ENCODE data around the gene KRTAP3-3. TPM values are rescaled to one million over a fixed set of nuclear protein-coding genes. Genes with fewer than 3 reads are reported as not detected.

The KRTAP3-3 gene
- total and polyA plus RNA-seq, 2 experiments from 2014 or later, result not detected

- no peak for TF ChIP-seq CTCF (conservative IDR thresholded peaks at IDR 0.05; ENCODE audit: low read depth in 2 of 2)
- no peak for TF ChIP-seq JUNB (IDR thresholded peaks at IDR 0.05; ENCODE audit: unreplicated experiment)
- TF ChIP-seq ZNF331 (CRISPR knock-in tag; IDR thresholded peaks at IDR 0.05; ENCODE audit: low read depth), result no peak
- TF ChIP-seq EZH2 (IDR thresholded peaks at IDR 0.05; ENCODE audit: low read depth, unreplicated experiment), result no peak
- no peak for TF ChIP-seq EZH2phosphoT487 (IDR thresholded peaks at IDR 0.05; ENCODE audit: unreplicated experiment)
- no peak for TF ChIP-seq ZNF114 (CRISPR knock-in tag; IDR thresholded peaks at IDR 0.05)
These were observed 10.4 kb upstream of the KRTAP3-3 start (continued) for GRCh38 chr17:41004397-41004796.

- no peak for ATAC-seq
- Histone ChIP-seq H3K4me2 (no peak overlapping the region), H3K4me3 (no peak overlapping the region), H3K36me3 (ENCODE audit: insufficient read depth) (no peaks in the 10 kb centered on the region), H4K20me1 (replicated peaks; ENCODE audit: insufficient read depth) (no peaks in the 10 kb centered on the region), H3K9me2 (ENCODE audit: insufficient read depth) (no peaks in the 10 kb centered on the region), H2AFZ (no peak overlapping the region), H3K27ac (ENCODE audit: low read depth) (no peak overlapping the region), H3F3A (replicated peaks; ENCODE audit: low read depth) (no peaks in the 10 kb centered on the region), H3K79me2 (replicated peaks; ENCODE audit: insufficient read depth) (no peaks in the 10 kb centered on the region), H3K27me3 (ENCODE audit: insufficient read depth) (no peaks in the 10 kb centered on the region), H3K4me1 (ENCODE audit: insufficient read depth) (peaks cover 4% of the 10 kb centered on the region; the same call in 1 of the 2 replicates)
- H3K9me3 Mint-ChIP-seq, result no peaks in the 10 kb centered on the region
- peaks cover 1% of the 10 kb centered on the region for H3K27me3 Mint-ChIP-seq (ENCODE audit: insufficient read depth, low read depth, poor library complexity)
- peaks cover 3% of the 10 kb centered on the region; the same call in 2 of the 3 replicates for H3K4me1 Mint-ChIP-seq
- DNase-seq (ENCODE audit: low spot score), result no peak
- H3K27ac Mint-ChIP-seq, result no peak overlapping the region
- no peak overlapping the region for H3K4me3 Mint-ChIP-seq
- H3K36me3 Mint-ChIP-seq (ENCODE audit: low read depth), result no peaks in the 10 kb centered on the region
- TF ChIP-seq JUNB (IDR thresholded peaks at IDR 0.05; ENCODE audit: unreplicated experiment) (no peak), CTCF (conservative IDR thresholded peaks at IDR 0.05; ENCODE audit: low read depth in 2 of 2) (no peak), ETS1 (IDR thresholded peaks at IDR 0.05) (no peak), POLR2AphosphoS5 (IDR thresholded peaks at IDR 0.05; ENCODE audit: low read depth) (no peak), EZH2 (IDR thresholded peaks at IDR 0.05; ENCODE audit: low read depth, unreplicated experiment) (no peak)
These were observed 10.0 kb upstream of the KRTAP3-3 start for GRCh38 chr17:41003926-41004325.

- ATAC-seq (no peak), DNase-seq (ENCODE audit: low spot score) (no peak)
- H2AFZ ChIP-seq, result no peak overlapping the region
- H3K27me3 ChIP-seq (ENCODE audit: insufficient read depth), result no peaks in the 10 kb centered on the region
- H3K9me3 Mint-ChIP-seq, result no peaks in the 10 kb centered on the region
- no peaks in the 10 kb centered on the region for H3K79me2 ChIP-seq (replicated peaks; ENCODE audit: insufficient read depth)
- H3K27me3 Mint-ChIP-seq (ENCODE audit: insufficient read depth, low read depth, poor library complexity), result no peaks in the 10 kb centered on the region
- no peaks in the 10 kb centered on the region for H3K9me2 ChIP-seq (ENCODE audit: insufficient read depth)
- H3F3A ChIP-seq (replicated peaks; ENCODE audit: low read depth), result no peaks in the 10 kb centered on the region
- H3K4me2 ChIP-seq, result no peak overlapping the region
- no peak overlapping the region for H3K27ac ChIP-seq (ENCODE audit: low read depth)
- no peaks in the 10 kb centered on the region for H3K36me3 ChIP-seq (ENCODE audit: insufficient read depth)
- no peak overlapping the region for H3K4me3 ChIP-seq
- no peak overlapping the region for H3K4me3 Mint-ChIP-seq
- H3K4me1 ChIP-seq (ENCODE audit: insufficient read depth), result no peaks in the 10 kb centered on the region
- H3K27ac Mint-ChIP-seq, result no peak overlapping the region
- no peaks in the 10 kb centered on the region for H4K20me1 ChIP-seq (replicated peaks; ENCODE audit: insufficient read depth)
- H3K36me3 Mint-ChIP-seq (ENCODE audit: low read depth), result no peaks in the 10 kb centered on the region
- H3K4me1 Mint-ChIP-seq, result no peaks in the 10 kb centered on the region
- TF ChIP-seq ETS1 (IDR thresholded peaks at IDR 0.05), result no peak
- no peak for TF ChIP-seq ZNF114 (CRISPR knock-in tag; IDR thresholded peaks at IDR 0.05)
- TF ChIP-seq CTCF (conservative IDR thresholded peaks at IDR 0.05; ENCODE audit: low read depth in 2 of 2), result no peak
- no peak for TF ChIP-seq CREB1 (CRISPR knock-in tag; IDR thresholded peaks at IDR 0.05; ENCODE audit: low read depth)
- no peak for TF ChIP-seq EZH2 (IDR thresholded peaks at IDR 0.05; ENCODE audit: low read depth, unreplicated experiment)
- no peak for TF ChIP-seq NANOG (IDR thresholded peaks at IDR 0.05; ENCODE audit: borderline replicate concordance)
- TF ChIP-seq ZNF331 (CRISPR knock-in tag; IDR thresholded peaks at IDR 0.05; ENCODE audit: low read depth), result no peak
- no peak for TF ChIP-seq EZH2phosphoT487 (IDR thresholded peaks at IDR 0.05; ENCODE audit: unreplicated experiment)
- TF ChIP-seq POLR2AphosphoS5 (IDR thresholded peaks at IDR 0.05; ENCODE audit: low read depth), result no peak
- TF ChIP-seq STAT1 (IDR thresholded peaks at IDR 0.05; ENCODE audit: unreplicated experiment), result no peak
These were observed 8.8 kb upstream of the KRTAP3-3 start for GRCh38 chr17:41002814-41003213.
